Nephron progenitor cell (in vitro differentiated cells): ENCODE measurements around the gene ZNF785.

Source experiments
- DNase-seq: peaks from one replicate; pipeline ENCODE4 v3.0.0; 2021
- H3K27ac Mint-ChIP-seq: 2 replicates; pipeline ENCODE4 v1.8.0; 2021; ENCODE audit warnings: mild to moderate bottlenecking, moderate library complexity, mixed read lengths
- H3K27me3 Mint-ChIP-seq: 2 replicates; pipeline ENCODE4 v1.8.0; 2021; ENCODE audit warnings: mild to moderate bottlenecking, low read depth, mixed read lengths; ENCODE audit not compliant: poor library complexity
- H3K36me3 Mint-ChIP-seq: 2 replicates; pipeline ENCODE4 v1.8.0; 2021; ENCODE audit warnings: low read depth, mixed read lengths
- H3K4me1 Mint-ChIP-seq: 2 replicates; pipeline ENCODE4 v1.8.0; 2021; ENCODE audit warnings: mixed read lengths
- H3K4me3 Mint-ChIP-seq: 2 replicates; pipeline ENCODE4 v1.8.0; 2021; ENCODE audit warnings: mild to moderate bottlenecking, moderate library complexity, mixed read lengths
- H3K9me3 Mint-ChIP-seq: 2 replicates; pipeline ENCODE4 v1.8.0; 2021; ENCODE audit warnings: mild to moderate bottlenecking, moderate library complexity, mixed read lengths
- TF ChIP-seq, protein P1 (sequence below): fragments of 200-600 bp; sonication (generic); IDR thresholded peaks from 2 replicates; pipeline ENCODE4 v1.5.0; 2021; ENCODE audit warnings: antibody characterized with exemption

ZNF785 gene

DNA sequence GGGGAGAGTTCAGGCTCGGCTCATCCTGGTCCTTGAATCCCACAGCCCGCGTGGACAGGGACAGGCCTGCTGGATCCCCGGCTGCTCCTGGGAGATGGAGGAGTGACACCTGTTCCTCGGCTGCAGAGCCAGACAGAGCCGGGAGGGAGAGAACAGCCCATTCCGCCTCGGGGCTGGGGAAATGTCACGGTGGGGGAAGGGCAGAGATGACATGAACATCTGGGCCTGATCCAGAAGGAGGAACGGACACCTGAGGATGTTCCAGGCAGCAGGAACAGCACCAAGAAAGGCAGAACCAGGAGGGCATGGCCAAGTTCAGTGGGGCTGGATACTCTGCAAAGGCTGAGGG, 29.4 kb downstream of the ZNF785 start:
- Mint-ChIP-seq H3K27ac (peak overlapping the region; percentile 78), H3K27me3 (peaks cover 12% of the 10 kb centered on the region), H3K4me3 (peak overlapping the region; percentile 70), H3K4me1 (peaks cover 48% of the 10 kb centered on the region), H3K9me3 (no peaks in the 10 kb centered on the region), H3K36me3 (peaks cover 25% of the 10 kb centered on the region)
- TF ChIP-seq, protein P1, sequence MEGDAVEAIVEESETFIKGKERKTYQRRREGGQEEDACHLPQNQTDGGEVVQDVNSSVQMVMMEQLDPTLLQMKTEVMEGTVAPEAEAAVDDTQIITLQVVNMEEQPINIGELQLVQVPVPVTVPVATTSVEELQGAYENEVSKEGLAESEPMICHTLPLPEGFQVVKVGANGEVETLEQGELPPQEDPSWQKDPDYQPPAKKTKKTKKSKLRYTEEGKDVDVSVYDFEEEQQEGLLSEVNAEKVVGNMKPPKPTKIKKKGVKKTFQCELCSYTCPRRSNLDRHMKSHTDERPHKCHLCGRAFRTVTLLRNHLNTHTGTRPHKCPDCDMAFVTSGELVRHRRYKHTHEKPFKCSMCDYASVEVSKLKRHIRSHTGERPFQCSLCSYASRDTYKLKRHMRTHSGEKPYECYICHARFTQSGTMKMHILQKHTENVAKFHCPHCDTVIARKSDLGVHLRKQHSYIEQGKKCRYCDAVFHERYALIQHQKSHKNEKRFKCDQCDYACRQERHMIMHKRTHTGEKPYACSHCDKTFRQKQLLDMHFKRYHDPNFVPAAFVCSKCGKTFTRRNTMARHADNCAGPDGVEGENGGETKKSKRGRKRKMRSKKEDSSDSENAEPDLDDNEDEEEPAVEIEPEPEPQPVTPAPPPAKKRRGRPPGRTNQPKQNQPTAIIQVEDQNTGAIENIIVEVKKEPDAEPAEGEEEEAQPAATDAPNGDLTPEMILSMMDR: no peak
- no peak for DNase-seq

DNA sequence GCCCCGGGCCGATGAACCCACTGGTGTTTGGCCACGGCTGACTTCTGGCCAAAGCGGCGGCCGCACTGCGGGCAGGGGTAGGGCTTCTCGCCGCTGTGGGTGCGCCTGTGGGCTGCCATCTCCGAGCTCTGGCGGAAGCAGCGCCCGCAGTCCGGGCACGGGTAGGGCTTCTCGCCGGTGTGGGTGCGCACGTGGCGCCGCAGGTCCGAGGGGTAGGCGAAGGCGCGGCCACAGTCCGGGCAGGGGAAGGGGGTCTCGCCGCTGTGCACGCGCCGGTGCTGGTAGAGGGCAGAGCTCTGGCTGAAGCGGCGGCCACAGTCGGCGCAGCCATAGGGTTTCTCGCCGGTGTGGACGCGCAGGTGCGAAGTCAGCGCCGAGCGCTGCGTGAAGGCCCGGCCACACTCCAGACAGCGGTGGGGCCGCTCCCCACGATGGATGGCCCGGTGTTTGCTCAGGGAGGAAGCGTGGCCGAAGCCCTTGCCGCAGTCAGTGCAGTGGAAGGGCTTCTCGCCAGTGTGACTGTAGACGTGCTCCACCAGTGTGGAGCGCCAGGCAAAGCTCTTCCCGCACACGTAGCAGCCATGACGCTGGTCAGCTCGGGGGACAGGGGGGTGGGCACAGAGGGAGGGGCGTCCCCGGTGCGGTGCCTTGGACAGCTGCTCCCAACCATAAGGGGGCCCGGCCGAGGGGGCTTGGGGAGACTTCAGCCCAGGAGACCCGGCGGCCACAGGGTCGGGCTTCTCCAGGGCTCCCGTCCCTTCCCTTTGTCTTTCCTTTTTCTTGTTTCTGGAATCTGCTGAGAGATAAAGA, 30.0 kb downstream of the ZNF785 start:
- H3K4me3 Mint-ChIP-seq: peak overlapping the region; percentile 70
- peaks cover 25% of the 10 kb centered on the region for H3K36me3 Mint-ChIP-seq
- H3K27ac Mint-ChIP-seq: peak overlapping the region; percentile 78

DNA sequence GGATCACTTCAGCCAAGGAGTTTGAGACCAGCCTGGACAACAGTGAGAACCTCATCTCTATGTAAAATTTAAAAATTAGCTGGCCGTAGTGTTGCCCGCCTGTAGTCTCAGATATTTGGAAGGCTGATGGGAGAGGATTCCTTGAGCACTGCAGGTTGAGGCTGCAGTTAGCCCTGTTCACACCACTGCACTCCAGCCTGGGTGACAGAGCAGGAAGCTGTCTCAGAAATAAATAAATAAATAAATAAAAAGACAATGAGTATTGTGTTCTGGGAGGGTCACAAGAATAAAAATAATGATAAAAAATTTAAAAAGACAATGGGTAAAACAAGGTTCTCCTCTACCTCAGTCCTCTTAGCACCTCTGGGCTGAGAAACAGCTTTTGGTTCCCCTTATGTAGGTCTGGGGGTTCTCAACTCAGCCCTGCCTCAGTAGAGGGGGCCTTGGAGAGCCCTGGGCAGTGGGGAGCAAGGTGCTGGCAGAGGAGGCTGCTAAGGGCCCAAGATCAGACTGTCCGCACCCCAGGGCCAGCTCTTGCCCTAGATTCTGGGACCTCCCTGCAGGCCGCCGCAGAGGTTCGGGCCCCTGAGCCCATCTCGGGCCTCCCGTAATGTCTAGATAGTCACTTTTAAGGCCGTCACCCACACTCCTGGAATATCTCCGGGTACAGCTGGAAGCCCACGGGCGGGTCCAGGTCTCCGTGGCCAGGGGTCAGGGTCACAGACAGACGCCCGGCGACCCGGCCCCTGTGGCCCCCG, 30.8 kb downstream of the ZNF785 start:
- Mint-ChIP-seq H3K36me3 (peaks cover 25% of the 10 kb centered on the region), H3K27ac (no peak overlapping the region), H3K27me3 (peaks cover 6% of the 10 kb centered on the region), H3K9me3 (no peaks in the 10 kb centered on the region), H3K4me3 (no peak overlapping the region), H3K4me1 (peaks cover 40% of the 10 kb centered on the region)
- TF ChIP-seq, protein P1: no peak
- no peak for DNase-seq

More for the DNA sequence above, 30.0 kb downstream of the ZNF785 start:
- Mint-ChIP-seq H3K4me1 (peaks cover 44% of the 10 kb centered on the region), H3K27me3 (peaks cover 7% of the 10 kb centered on the region), H3K9me3 (no peaks in the 10 kb centered on the region)
- no peak for DNase-seq
- TF ChIP-seq, protein P1: no peak

DNA sequence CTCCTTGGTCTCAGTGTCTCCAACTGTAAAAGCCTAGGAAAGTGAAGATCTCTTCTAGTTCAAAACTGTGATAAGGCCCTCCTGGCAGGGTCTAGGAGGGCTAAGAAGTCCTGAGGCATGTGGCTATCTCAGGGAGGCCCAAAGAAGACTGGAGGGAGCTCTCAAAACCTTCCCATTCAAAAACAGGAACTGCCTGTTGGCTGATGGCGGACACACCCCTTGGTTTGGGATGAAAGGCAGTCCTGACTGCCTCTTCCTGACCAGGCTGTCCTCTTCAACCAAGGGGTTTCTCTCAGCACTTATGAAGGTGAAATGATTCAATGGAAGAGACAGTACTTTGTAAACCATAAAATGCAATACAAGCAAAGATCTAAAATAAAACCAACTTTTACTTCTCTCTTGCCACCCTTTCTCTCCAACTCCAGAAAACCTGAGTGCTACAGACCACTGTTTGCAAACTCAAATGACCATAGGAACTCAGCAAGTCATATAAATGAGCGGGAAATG, 32.1 kb downstream of the ZNF785 start:
- H3K4me3 Mint-ChIP-seq: no peak overlapping the region
- TF ChIP-seq, protein P1: no peak
- H3K27me3 Mint-ChIP-seq: no peaks in the 10 kb centered on the region
- H3K9me3 Mint-ChIP-seq: no peaks in the 10 kb centered on the region
- DNase-seq: no peak
- no peak overlapping the region for H3K27ac Mint-ChIP-seq
- peaks cover 25% of the 10 kb centered on the region for H3K36me3 Mint-ChIP-seq
- H3K4me1 Mint-ChIP-seq: peaks cover 38% of the 10 kb centered on the region

DNA sequence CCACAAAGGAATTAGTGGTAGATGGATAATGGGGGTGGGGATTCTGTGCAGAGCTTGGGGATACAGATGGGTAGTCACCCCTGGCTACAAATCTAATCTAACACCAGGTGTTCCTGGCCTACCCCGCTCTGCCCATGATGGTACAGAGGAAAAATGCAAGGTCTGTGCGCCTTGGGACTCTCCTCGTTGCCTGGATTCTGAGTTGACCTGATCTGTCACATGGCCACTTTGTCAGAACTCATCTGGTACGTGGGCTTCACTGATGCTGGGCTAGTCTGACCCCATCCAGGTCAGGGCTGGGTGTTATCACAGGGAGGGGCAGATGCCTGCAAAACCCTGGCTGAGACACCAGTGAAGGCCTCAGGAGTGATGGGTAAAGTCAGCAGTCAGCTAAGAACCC, 32.5 kb downstream of the ZNF785 start:
- Mint-ChIP-seq H3K27ac (no peak overlapping the region), H3K9me3 (no peaks in the 10 kb centered on the region), H3K36me3 (peaks cover 25% of the 10 kb centered on the region)

More for the DNA sequence above, 32.5 kb downstream of the ZNF785 start:
- Mint-ChIP-seq H3K4me3 (no peak overlapping the region), H3K27me3 (no peaks in the 10 kb centered on the region), H3K4me1 (peaks cover 43% of the 10 kb centered on the region)
- TF ChIP-seq, protein P1: no peak
- DNase-seq: no peak
